ENCODE data around the gene XRCC5. TPM values are rescaled to one million over a fixed set of nuclear protein-coding genes. Genes with fewer than 3 reads are reported as not detected.
"Not testable (repeated sequence)": the region's sequence is repeated elsewhere in the genome, so short reads cannot be mapped to it uniquely, and the experiment has no call there.

The XRCC5 gene
- polyA plus RNA-seq, 1 donor from 2014 or later: 279 TPM

DNA sequence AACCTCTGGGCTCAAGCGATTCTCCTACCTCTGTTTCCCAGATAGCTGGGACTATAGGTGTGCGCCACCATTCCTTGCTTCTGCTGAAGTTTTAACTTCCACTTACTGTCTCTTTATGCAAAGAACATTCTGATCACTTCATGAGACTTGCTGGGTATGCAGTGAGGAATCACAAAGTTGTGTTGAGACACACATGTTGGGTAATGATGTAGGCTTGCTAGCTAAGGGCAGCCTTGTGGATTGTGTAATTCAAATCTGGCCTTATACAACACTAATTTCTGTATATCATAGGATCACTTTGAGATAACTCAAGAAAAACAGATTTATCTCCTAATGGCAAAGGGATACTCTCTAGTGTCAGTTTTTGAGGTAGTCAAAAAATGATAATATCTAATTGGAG lies 24.2 kb downstream of the XRCC5 start:
- H3F3A ChIP-seq (ENCODE audit: insufficient read depth, low read length, poor library complexity, severe bottlenecking): no peaks in the 10 kb centered on the region
- no peak overlapping the region for H3K27ac ChIP-seq (ENCODE audit: low read length)
- H3K79me2 ChIP-seq (replicated peaks; ENCODE audit: insufficient read depth, low read length): peaks cover 4% of the 10 kb centered on the region
- peaks cover 7% of the 10 kb centered on the region for H3K36me3 ChIP-seq (ENCODE audit: insufficient read depth, low read length)
- no peak overlapping the region for H3K4me2 ChIP-seq (ENCODE audit: low read length)
- no peak overlapping the region for H2AFZ ChIP-seq (ENCODE audit: low read depth, low read length)
- H4K20me1 ChIP-seq (ENCODE audit: insufficient read depth): no peaks in the 10 kb centered on the region
- TF ChIP-seq EP300 (conservative IDR thresholded peaks at IDR 0.05; ENCODE audit: poor library complexity, severe bottlenecking) (no peak), SMC3 (conservative IDR thresholded peaks at IDR 0.05; ENCODE audit: poor library complexity) (no peak), POLR2AphosphoS5 (IDR thresholded peaks at IDR 0.05) (no peak), CTCF (IDR thresholded peaks at IDR 0.05; ENCODE audit: poor library complexity, severe bottlenecking) (no peak), TAF1 (IDR thresholded peaks at IDR 0.05; ENCODE audit: low read depth) (no peak), EZH2 (IDR thresholded peaks at IDR 0.05; ENCODE audit: borderline replicate concordance, insufficient read depth, low read length, poor library complexity, severe bottlenecking) (no peak)
- no peak overlapping the region for H3K4me3 ChIP-seq (ENCODE audit: low read length)
- no peaks in the 10 kb centered on the region for H3K9me2 ChIP-seq (ENCODE audit: insufficient read depth, low read length)
- H3K9ac ChIP-seq (ENCODE audit: low read length): no peak overlapping the region
- H3K9me3 ChIP-seq (ENCODE audit: low read length): no peaks in the 10 kb centered on the region
- H3K27me3 ChIP-seq (ENCODE audit: insufficient read depth, low read depth, low read length): no peaks in the 10 kb centered on the region

DNA sequence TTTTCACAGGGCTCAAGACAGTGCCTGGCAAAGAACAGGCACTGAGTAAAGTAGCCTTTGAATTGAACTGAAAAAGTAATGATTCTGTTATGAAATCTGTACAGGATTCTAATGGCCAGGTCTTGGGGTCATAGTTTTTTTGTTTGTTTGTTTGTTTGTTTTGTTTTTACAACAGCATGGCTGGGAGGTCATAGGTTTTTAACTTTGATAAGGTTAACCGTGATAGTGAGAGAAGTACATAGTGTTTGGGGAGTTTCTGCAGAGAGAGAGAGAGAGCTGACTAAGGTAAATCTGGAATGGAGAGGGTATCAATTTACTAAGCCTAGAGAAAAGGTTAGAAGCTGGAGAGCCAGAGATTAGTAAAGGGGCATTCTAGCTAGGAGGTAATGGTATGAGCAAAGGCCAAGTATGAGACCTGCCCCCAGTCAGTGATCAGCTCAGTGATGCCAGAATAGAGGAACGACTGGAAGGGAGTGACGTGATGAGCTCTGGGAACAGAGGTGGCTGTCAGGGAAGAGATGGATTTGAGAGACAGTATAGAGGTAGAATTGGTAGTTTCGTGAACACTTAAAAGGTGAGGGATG lies 25.9 kb downstream of the XRCC5 start:
- H3K79me2 ChIP-seq (replicated peaks; ENCODE audit: insufficient read depth, low read length): peaks cover 4% of the 10 kb centered on the region
- peaks cover 12% of the 10 kb centered on the region for H3K36me3 ChIP-seq (ENCODE audit: insufficient read depth, low read length)
- no peaks in the 10 kb centered on the region for H3F3A ChIP-seq (ENCODE audit: insufficient read depth, low read length, poor library complexity, severe bottlenecking)
- H4K20me1 ChIP-seq (ENCODE audit: insufficient read depth): no peaks in the 10 kb centered on the region
- no peaks in the 10 kb centered on the region for H3K9me2 ChIP-seq (ENCODE audit: insufficient read depth, low read length)
- H3K9me3 ChIP-seq (ENCODE audit: low read length): no peaks in the 10 kb centered on the region
- no peak overlapping the region for H3K4me2 ChIP-seq (ENCODE audit: low read length)
- no peak overlapping the region for H3K27ac ChIP-seq (ENCODE audit: low read length)
- TF ChIP-seq EP300 (conservative IDR thresholded peaks at IDR 0.05; ENCODE audit: poor library complexity, severe bottlenecking): no peak
- no peak for TF ChIP-seq MXI1 (conservative IDR thresholded peaks at IDR 0.05; ENCODE audit: poor library complexity, severe bottlenecking)
- H3K9ac ChIP-seq (ENCODE audit: low read length): no peak overlapping the region
- no peak overlapping the region for H3K4me3 ChIP-seq (ENCODE audit: low read length)
- no peaks in the 10 kb centered on the region for H3K27me3 ChIP-seq (ENCODE audit: insufficient read depth, low read depth, low read length)
- no peak overlapping the region for H2AFZ ChIP-seq (ENCODE audit: low read depth, low read length)

DNA sequence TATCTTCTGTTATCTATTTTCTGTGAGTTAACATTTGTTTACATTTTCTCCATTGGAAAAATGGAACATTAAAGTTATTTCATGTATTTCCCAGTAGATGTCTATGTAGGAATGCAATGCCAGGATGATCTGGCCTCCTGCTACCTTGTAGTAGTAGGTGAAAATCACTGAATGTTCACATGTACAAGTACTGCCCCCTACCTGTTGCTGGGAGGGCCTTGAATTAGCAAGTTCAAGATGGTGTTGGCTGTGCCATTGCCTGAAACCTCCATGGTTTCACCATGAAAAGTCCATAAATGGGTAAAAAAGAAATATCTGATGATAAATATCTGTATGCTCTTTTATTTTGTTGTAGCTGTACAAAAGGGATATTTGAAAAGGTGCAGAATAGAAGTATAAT lies 30.7 kb downstream of the XRCC5 start:
- Histone ChIP-seq H3K27ac (ENCODE audit: low read length) (no peak overlapping the region), H3K79me2 (replicated peaks; ENCODE audit: insufficient read depth, low read length) (peaks cover 6% of the 10 kb centered on the region), H3K9me2 (ENCODE audit: insufficient read depth, low read length) (no peaks in the 10 kb centered on the region), H3K9ac (ENCODE audit: low read length) (no peak overlapping the region), H2AFZ (ENCODE audit: low read depth, low read length) (no peak overlapping the region), H3K9me3 (ENCODE audit: low read length) (no peaks in the 10 kb centered on the region), H3K36me3 (ENCODE audit: insufficient read depth, low read length) (peaks cover 21% of the 10 kb centered on the region), H3K27me3 (ENCODE audit: insufficient read depth, low read depth, low read length) (no peaks in the 10 kb centered on the region), H3F3A (ENCODE audit: insufficient read depth, low read length, poor library complexity, severe bottlenecking) (no peaks in the 10 kb centered on the region), H3K4me2 (ENCODE audit: low read length) (no peak overlapping the region), H3K4me3 (ENCODE audit: low read length) (no peak overlapping the region), H4K20me1 (ENCODE audit: insufficient read depth) (no peaks in the 10 kb centered on the region)
- TF ChIP-seq SMC3 (conservative IDR thresholded peaks at IDR 0.05; ENCODE audit: poor library complexity) (no peak), REST (IDR thresholded peaks at IDR 0.05; ENCODE audit: borderline replicate concordance) (no peak), TAF1 (IDR thresholded peaks at IDR 0.05; ENCODE audit: low read depth) (no peak), EP300 (conservative IDR thresholded peaks at IDR 0.05; ENCODE audit: poor library complexity, severe bottlenecking) (no peak), EZH2 (IDR thresholded peaks at IDR 0.05; ENCODE audit: borderline replicate concordance, insufficient read depth, low read length, poor library complexity, severe bottlenecking) (no peak), MXI1 (conservative IDR thresholded peaks at IDR 0.05; ENCODE audit: poor library complexity, severe bottlenecking) (no peak), RAD21 (conservative IDR thresholded peaks at IDR 0.05) (no peak), POLR2AphosphoS5 (IDR thresholded peaks at IDR 0.05) (no peak), CTCF (IDR thresholded peaks at IDR 0.05; ENCODE audit: poor library complexity, severe bottlenecking) (no peak)

DNA sequence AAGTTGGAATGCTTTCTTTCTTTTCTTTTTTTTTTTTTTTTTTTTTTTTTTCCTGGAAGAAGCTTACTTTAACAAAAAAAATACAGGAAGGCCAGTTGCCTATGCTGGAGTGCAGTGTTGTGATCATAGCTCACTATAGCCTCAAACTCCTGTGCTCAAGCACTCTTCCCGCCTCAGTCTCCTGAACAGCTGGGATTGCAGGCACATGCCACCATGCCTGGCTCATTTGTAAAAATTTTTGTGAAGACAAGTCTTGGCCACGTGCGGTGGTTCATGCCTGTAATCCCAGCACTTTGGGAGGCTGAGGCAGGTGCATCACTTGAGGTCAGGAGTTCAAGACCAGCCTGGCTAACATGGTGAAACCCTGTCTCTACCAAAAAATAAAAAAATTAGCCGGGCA lies 32.4 kb downstream of the XRCC5 start:
- H3F3A ChIP-seq (ENCODE audit: insufficient read depth, low read length, poor library complexity, severe bottlenecking); H3K9ac ChIP-seq (ENCODE audit: low read length); H3K9me3 ChIP-seq (ENCODE audit: low read length); H3K9me2 ChIP-seq (ENCODE audit: insufficient read depth, low read length); H3K27me3 ChIP-seq (ENCODE audit: insufficient read depth, low read depth, low read length); H4K20me1 ChIP-seq (ENCODE audit: insufficient read depth); H2AFZ ChIP-seq (ENCODE audit: low read depth, low read length); H3K4me3 ChIP-seq (ENCODE audit: low read length); H3K27ac ChIP-seq (ENCODE audit: low read length); H3K4me2 ChIP-seq (ENCODE audit: low read length); H3K79me2 ChIP-seq (replicated peaks; ENCODE audit: insufficient read depth, low read length): not testable (repeated sequence)
- H3K36me3 ChIP-seq (ENCODE audit: insufficient read depth, low read length): peaks cover 21% of the 10 kb centered on the region

All from neural cell (in vitro differentiated cells).